C4-2B (cell line): Measurements from ENCODE around the gene WFDC8.

Source experiments
- ZFX ChIP-seq: fragments of 450-650 bp; IDR thresholded peaks from 2 replicates; pipeline ENCODE4 v1.6.1; 2017
- TF ChIP-seq, protein P1 (sequence below): fragments of 450-650 bp; conservative IDR thresholded peaks from 2 replicates; pipeline ENCODE4 v1.5.1; 2017; ENCODE audit warnings: mild to moderate bottlenecking

DNA sequence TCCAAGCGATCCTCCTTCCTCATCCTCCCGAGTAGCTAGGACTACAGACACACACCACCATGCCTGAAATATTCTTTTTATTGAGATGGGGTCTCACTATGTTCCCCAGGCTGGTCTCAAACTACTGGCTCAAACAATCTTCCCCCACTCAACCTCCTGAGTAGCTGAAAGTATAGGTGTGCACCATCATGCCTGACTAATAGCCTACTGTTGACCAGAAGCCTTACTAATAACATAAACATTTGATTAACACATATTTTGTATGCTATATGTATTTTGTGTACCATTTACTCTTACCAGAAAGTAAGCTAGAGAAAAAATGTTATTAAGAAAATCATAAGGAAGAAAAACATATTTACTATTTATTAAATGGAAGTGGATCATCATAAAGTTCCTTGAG is 38.5 kb upstream of the WFDC8 start:
- TF ChIP-seq, protein P1, sequence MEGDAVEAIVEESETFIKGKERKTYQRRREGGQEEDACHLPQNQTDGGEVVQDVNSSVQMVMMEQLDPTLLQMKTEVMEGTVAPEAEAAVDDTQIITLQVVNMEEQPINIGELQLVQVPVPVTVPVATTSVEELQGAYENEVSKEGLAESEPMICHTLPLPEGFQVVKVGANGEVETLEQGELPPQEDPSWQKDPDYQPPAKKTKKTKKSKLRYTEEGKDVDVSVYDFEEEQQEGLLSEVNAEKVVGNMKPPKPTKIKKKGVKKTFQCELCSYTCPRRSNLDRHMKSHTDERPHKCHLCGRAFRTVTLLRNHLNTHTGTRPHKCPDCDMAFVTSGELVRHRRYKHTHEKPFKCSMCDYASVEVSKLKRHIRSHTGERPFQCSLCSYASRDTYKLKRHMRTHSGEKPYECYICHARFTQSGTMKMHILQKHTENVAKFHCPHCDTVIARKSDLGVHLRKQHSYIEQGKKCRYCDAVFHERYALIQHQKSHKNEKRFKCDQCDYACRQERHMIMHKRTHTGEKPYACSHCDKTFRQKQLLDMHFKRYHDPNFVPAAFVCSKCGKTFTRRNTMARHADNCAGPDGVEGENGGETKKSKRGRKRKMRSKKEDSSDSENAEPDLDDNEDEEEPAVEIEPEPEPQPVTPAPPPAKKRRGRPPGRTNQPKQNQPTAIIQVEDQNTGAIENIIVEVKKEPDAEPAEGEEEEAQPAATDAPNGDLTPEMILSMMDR = no peak
- TF ChIP-seq ZFX = no peak
